ENCODE results near the gene ANO2.

The ANO2 gene

DNA sequence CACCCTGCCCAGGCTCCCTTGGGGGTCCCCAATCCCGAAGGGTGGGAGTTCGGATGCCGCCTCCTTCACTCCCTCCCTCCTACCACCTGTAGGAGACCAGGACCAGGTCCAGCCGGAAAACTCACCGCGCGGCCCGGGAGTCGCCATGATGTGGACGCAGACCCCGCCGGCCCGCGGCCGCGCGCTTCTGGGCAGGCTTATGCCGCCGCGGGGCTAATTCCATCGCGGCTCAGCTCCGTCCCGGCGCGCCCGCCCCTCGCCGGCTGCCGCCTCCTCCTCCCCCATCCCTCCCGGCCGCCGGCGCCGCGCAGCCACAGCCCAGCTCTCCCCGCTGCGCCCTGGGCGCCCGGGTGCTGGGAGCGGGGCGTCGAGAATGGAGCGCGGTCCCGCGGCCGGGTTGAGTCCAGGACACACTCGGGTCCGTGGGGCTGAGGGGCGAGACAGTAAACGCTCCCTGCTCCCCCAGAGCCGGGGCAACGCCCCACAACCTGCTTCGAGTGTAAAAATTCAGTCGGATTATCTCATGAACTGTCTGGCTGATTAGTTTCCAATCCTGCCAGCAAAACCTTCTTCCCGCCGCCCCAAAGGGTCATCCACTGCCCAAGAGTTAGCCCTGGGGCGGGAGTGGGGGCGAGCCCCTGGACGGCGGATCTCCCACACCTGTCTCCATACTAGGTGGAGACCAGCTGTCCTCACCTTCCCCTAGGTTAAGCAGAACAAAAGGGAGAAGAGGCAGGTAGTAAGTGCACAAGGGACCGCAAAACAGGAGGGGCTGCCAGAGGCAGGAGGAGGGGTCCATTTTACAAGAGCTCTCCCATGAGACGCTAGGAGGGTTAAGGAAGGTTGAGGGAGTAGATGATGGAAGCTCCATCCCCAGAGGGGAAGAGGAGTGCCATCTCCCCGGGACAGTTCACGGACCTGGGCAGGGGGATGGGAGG, at the start of gene ANO2:
ANO2 (minus strand) TSS at position 189 of the 938 bp plus-strand sequence; CDS start at position 147, 42 bp downstream.
- DNase-seq, result peak; percentile 8

DNA sequence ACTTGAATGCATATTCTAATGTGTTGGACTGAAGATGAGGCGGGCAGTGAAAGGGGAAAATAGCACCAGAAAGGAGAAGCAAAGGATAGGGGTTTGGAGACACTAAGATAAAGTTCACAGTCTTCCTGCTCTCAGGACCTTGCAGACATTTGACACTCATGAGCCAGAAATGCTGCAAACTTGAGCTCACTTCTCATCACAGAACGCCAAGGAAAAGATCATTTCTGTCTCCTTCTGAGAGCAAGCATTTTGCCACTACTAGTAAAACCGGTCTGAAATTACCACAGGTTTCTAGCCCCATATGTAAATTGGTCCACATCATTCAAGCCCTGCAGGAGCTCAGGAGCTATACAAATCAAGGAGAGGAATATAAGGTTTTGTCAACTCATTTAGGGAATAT, 44.6 kb upstream of the ANO2 start:
- DNase-seq, result no peak

DNA sequence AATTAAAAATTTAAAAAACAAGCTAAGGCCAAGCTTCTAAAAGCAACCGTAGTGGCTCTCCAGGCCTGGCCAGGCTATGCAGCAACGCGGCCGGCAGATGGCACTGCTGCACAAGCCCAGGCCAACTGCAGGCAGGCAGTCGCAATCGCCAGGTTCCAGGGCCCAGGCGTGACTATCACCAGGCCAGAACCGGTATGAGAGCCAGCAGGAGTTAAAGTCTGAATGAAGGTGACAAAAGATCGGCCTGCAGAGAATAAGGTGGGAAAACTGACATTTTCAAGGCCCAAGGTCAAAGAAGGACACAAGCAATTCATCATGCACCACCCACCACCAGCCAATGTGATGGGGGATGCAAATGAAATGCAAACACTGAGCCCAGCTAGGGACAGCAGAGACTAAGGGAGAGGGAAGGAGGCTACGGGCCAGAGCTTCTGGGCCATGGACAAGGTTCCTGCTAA, 43.6 kb upstream of the ANO2 start:
- peak; percentile 3 for DNase-seq

DNA sequence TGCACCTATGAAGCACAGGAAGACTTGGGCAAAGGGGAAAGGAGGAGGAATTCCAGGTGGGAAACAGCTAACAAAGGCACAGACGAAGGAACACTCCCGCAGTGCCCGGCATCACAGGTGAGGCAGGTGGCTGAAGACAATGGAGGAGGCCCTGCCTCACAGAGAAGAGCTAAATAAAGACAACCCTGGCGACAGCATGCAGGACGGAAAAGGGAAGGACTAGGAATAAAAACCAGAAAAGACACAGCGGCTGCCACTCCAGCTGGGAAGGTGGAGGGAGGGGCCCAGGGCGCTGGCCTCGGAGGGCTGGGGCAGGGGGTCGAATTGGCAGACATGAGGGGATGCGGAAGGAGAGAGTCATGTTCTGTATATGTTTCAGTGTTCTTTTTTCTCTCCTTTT, 43.0 kb upstream of the ANO2 start:
- DNase-seq, result peak; percentile 17

DNA sequence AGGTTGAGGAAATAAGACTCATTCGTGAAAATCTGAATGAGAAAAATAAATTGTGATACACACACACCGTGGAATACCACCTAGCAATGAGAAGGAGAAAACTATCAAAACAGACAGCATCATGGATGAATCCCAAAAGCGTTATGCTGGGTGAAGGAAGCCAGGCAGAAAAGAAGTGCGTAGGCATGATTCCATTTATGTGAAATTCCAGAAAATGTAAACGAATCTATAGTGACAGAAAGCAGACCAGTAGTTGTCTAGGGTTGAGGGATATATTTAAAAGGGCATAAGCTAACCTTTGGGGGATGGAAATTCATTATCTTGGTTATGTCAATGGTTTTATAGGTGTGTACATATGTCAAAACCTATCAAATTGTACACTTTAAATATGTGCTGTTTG, 42.5 kb upstream of the ANO2 start:
- no peak for DNase-seq

DNA sequence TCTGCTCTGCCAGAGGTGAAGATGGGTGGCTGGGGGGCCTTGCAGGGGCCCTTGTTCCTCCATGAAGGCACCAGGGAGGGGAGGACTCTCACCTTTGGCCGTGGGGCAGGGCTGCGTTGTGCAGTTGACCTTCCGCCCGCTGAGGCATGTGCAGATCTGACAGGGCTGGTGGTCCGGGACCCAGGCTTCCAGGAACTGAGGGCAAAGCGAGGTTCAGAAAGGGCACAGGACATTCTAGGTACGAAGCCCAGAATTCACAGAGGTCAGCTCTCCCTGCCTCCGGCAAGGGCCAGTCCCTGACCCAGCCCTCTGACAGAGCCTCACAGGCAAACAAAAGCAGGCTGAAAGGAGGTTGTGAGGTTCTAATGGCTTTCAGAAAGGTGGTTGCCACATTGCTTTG, 40.4 kb upstream of the ANO2 start:
- DNase-seq, result no peak

DNA sequence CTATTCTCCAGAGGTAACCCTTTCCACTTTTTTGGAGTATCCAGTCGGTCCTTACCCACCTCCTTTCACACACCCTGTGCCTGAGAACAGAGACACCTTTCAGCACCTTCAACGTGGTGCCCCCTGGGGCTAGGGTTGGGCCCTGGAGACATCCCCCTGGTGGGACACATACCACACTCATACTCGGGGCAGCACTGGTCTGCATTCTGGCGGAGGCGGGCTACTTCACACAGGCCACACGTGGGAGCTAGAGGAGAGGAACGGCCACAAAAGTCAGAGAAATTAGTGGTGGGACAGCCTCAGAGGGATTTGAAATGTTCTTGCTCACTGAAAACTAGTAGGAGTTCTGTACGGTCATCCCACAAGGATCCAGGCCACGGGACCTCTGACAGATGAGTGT, 39.8 kb upstream of the ANO2 start:
- no peak for DNase-seq

DNA sequence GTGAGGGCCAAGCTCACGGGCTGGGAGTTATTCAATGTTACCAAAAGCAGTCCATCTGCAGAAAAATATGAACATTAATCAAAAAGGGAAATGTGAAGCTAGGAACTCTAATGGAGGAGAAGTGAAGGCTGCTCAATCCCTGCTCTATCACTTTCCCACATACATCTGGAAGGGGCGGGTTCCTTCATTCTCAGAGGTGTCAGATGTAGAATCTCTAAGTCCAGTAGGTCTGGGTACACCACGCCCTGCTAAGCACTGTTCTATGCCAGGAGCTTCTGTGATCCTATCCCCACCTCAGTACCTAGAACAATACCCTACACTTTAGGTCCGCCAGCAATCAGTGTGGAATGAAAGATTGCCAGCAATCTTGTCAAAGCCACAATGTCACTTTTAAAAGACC, 37.0 kb upstream of the ANO2 start:
- DNase-seq, result no peak

DNA sequence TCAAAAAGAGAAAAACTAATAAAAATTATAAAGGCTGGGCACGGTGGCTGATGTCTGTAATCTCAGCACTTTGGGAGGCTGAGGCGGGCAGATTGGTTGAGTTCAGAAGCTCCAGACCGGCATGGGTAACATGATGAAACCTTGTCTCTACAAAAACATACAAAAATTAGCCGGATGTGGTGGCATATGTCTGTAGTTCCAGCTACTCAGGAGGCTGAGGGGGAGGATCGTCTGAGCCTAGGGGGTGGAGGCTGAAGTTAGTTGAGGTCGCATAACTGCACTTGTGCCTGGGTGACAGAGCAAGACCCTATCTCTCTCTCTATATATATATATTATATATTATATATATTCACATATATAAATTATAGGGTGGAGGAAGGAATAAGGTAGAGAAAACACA, 32.5 kb upstream of the ANO2 start:
- no peak for DNase-seq

DNA sequence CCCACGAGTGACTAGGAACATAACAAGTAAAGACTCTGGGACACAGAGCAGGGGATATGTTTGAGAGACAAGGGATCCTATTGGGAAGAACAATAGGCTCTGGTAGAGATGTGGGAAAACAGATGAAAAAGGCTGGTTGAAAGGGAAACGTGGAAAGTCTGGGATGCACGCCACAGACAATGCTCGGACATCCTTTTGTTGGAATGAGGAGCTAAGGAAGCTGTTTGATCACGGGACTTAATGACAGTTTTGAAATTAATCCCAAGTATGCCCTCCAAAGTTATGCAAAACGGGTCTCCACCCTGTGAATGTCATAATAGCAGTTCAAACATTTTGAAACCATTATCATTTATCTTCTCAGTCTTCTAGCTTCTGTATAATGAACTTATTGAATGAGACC, 31.7 kb upstream of the ANO2 start:
- DNase-seq, result no peak

DNA sequence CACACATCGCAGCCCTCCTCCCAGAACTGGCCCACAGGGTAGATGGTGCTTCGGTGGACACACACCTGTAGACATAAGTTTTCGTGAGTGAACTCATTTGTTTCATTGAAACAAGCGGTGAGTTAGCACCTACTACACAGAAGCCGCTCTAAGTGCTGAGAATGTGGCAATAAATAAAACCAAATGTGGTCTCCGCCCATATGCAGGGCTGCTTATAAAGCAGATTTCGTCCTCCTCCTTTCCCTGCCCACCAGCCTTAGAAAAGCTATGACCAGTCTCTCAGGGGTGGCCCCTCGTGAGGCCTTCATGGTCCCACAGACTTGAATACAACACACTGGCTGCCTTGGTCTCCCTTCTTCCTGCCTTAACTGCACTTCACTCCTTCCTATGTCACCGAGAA, 31.1 kb upstream of the ANO2 start:
- no peak for DNase-seq

DNA sequence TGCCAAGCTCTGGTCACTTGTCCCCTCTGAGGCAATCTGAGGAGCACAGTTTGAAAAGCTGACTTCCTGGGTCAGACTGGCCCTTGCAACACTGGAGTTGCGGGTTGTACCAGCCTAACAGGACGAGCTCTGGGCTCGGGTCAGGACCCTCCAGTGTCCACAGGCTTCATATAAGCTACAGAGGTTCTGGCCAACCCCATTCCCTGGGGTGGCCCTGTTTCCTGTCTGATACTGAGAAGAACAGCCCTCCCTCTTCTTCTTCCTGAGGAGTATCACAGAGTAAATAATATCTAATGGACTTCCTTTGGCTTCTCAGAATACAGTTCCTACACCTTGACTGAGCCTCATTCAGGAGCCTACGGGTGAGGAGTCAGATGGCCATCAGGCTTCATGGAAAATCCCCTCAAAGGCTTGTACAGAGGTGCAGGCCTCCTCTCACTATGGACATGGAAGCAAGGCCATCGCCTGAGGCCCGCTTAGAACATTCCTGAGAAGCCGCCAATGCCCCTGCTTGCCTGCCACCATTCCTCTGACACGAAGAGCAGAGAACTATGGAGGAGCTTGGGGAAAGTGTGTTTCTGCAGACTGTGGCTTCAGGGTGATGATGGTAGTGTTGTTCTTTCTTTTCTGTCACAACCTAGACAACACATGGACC, 28.5 kb upstream of the ANO2 start:
- no peak for DNase-seq

DNA sequence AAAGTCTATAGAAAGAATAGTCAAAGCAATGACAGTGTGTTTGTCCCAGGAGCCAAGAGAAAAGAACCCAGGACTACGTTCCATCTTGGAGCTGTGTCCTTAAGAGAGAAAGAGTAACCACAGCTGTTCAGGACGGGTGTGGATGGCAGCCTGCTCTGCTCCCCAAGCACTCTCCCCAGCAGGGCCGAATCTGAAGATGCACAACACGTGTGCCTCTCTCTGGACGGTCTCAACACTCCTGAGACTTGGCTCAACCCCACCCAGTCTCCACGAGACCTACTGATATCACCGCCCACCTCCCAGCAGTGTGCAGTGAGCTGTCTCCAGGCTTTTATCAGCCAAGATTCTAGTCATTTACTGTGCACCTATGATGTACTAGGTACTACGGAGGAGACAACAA, 27.3 kb upstream of the ANO2 start:
- no peak for DNase-seq

DNA sequence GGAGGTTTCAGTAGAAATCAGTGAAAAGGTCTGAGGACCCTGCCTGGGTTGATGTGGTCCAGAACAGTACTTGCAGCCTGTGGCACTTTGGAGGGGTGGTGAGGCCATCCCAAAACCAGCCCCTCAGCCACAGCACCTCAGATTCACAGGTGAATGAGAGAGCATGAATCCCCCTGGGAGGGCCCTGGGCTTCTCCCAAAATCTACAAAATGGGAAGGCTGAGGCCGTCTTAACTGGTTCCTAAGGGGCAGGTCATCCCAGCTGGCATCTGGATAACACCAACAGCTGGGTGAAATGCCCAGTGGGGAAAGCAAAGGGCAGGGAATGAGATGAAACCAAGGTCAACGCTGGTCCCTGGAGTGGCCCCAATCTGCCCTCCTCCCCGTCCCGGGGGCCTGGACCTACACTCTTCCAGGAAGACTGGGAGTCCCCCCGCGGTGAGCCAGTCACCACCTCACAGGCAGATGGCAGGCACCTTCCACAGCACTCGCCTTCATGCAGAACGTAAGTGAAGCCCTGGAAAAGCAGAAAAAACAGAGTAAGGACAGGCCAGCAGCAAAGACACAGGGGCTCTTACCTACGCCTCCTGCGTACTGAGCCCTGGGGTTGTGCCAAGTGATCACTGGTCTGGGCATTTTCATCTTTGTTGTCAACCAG, 26.3 kb upstream of the ANO2 start:
- no peak for DNase-seq

DNA sequence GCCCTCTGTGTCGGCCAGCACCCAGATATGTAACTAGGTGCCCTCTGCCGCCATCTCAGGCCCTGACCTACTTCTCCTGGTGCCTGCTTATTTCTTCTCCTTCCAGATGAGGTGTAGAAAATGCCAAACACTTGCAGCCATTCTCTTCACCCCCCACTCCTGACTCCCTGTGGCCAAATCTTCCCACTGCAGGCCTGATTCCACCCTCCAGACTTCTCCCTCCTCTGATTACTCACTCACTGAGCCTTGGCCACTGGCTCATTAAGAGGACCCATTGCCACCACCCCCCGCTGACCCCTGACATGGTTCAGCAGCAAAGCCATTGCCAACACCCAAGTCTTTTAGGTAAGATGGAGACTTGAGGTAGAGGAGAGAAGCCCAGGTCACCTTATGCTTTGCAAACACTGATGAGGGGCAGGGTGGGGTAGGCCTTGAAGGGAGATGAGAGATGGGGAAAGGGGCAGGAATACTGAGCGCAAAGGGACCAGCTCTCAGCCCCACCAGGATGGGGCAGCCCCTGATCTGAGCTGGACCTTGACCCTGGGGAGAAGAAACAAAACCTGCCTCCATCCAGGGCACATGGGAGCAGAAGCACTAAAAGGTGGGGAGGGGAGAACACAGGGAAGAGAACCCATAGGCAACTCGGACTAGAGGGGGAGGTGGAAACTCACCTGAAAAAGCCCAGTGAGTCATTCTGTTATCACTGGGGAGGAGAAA, 25.1 kb upstream of the ANO2 start:
- DNase-seq, result no peak

DNA sequence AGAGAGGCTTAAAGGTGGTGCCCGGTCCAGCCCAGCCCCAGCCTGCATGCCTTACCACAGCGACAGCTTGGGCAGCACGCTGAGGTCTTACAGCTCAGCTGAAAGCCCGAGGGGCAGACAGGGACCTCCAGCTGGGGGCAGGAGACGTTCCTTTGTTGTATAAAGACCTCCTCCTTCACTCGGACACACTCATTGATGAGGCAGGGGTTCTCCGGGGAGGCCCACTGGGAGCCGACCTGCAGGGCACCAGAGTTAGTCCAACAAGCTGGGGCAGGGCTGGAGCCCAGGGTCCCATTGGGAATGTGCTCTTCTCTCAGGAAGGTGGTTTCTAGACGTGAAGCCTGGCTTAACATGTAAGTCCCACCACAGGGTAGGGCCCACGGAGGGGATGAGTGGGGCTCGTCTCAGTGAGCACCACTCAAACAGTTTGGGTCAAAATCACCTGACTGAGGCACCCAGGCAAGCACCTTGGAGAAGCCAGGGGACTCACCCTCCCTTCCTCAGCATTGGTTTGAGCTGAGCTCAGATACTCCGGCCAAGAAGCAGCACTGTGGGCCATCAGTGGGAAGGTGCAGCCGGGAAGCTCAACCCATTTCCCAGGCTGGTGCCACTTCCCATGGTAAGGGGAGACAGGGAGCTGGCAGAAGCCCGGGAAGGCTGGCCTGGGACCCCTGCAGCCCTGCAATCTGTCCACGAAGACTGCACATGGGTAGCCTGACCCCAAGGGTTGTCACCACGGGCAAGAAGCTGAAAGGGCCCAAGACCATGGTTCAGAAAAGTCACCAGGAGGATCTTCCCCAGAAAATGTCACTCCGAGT, 24.3 kb upstream of the ANO2 start:
- DNase-seq, result no peak

DNA sequence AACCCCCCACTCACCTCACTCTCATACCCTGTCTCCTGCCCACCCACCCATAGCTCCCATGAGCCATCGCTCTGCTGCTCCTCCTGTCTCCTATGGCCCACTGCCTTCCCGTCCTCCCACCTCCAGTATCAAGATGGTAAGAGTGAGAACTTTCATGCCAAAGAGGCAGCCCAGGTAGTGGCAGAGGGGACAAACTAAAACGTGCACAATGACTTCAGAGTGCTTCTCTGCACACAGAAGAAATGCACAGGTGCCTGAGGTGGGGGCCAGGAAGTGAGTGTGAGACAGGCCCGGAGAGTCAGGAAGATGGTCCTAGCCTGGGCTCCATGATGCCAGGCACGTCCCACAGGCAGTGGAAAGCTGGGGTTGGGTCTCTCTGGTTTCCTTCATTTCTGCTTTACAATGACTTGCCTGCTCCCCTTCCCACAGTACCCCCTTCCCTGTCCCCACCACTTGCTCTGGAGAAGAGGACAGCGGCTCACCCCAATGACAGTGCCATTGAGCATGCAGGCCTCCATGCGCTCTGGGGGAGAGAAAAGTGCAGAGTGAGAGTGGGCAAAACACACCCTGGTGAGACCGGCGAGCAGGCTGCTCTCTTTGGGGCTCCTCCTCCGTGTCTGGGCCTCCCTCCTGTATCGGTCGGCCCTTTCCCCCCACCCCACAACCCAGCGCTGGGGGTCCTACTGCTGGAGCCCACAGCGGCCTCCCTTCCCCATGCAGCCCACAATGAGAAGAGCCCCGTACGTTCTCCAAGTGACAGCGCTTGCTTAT, 22.8 kb upstream of the ANO2 start:
- DNase-seq, result no peak

DNA sequence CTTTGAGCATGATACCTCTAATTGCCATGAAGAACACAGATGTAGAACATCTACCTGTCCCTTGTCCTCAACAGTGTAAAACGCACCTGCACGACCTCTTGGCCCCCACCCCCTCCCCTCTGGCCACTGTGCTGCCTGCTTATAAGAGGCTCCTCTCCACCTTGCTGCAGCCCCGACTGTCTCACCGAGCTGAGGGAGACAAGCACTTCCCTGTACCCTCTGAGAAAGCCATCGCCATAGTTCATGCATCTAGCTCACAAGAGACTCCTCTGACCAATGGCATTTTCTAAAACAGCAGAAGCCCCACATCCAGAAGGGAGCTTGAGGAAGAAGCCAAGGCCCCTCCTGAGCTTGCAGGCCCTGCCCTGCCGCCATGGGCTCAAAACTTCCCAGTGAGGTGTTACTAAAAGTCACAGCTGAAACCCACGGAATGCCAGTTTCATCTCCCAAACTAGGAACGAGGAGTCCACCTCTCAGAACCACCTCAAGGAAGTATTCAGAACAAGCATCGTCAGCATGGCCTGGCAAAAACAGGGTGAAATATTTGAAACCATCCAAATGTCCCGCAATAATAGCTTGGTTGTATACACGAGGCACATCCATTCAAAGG, 21.5 kb upstream of the ANO2 start:
- DNase-seq, result no peak

DNA sequence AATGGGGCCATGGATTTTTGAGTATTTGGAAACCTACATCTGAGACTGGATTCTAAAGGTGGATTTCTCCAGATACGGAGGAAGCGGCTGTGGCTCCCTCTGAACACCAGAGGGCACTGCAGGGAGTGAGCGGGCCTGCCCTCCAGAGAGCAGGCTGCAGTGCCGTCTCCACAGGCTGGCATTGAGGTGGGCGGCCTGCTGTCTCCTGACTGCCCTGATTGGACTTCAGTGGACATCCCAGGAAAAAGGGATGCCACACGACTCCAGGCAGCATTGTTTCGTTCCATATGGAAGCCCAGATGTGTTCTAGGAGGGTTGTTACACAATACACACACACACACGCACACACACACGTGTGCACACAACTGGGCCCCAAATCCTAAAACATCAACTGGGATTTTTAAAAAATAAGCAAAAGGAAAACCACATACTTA, 20.9 kb upstream of the ANO2 start:
- DNase-seq, result peak; percentile 0

All from NCI-H748 treated with DMSO at 0.1 percent for 48 hours (cell line).